ENCODE data around the gene PAK5. TPM values are rescaled to one million over a fixed set of nuclear protein-coding genes. Genes with fewer than 3 reads are reported as not detected.
A peak's percentile ranks its signal among the peaks of the same experiment; 100 is the strongest.

The PAK5 gene
- total RNA-seq, 4 donors from 2014 or later, result 0.05 to 6.6 (median 0.54) TPM; not detected in 1

DNA sequence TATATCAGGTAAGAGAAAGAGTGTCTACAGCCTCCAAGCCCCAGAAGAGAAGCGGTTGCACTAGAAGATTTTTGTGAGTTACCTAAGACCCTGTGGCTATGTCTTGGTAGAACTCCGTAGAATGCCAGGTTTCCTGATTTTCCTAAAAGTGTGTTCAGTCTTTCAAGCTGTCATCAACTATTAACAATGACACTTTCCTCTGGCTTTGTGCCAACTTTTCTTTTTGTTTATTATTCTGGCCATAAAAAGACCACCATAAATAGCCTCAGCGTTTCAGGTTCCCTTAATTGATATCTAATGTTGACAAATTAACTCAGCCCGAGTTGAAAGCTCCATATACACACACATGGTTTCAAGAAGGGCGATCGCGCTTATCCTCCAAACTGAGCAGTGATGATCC, 1.2 kb downstream of the PAK5 start:
- no peak overlapping the region for H3K27ac ChIP-seq
- H3K9me3 ChIP-seq, result peaks cover 0 to 11% (median 0%) of the 10 kb centered on the region in 3 donors
- H3K27me3 ChIP-seq, result peaks cover 42% of the 10 kb centered on the region
- no peaks in the 10 kb centered on the region for H3K36me3 ChIP-seq
- ATAC-seq, result no peak
- H3K4me3 ChIP-seq, result no peak overlapping the region
- 18 to 19% methylated on average over 7 of the region's 7 CpGs for WGBS, 2 donors (ENCODE audit: low coverage in 1 of 2)
- peaks cover 0 to 14% (median 0%) of the 10 kb centered on the region in 3 donors for H3K4me1 ChIP-seq
- no peak for TF ChIP-seq POLR2A (IDR thresholded peaks at IDR 0.05)
- TF ChIP-seq, protein P1, sequence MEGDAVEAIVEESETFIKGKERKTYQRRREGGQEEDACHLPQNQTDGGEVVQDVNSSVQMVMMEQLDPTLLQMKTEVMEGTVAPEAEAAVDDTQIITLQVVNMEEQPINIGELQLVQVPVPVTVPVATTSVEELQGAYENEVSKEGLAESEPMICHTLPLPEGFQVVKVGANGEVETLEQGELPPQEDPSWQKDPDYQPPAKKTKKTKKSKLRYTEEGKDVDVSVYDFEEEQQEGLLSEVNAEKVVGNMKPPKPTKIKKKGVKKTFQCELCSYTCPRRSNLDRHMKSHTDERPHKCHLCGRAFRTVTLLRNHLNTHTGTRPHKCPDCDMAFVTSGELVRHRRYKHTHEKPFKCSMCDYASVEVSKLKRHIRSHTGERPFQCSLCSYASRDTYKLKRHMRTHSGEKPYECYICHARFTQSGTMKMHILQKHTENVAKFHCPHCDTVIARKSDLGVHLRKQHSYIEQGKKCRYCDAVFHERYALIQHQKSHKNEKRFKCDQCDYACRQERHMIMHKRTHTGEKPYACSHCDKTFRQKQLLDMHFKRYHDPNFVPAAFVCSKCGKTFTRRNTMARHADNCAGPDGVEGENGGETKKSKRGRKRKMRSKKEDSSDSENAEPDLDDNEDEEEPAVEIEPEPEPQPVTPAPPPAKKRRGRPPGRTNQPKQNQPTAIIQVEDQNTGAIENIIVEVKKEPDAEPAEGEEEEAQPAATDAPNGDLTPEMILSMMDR (IDR thresholded peaks at IDR 0.05), result no peak
- no peak for TF ChIP-seq EP300 (IDR thresholded peaks at IDR 0.05)
- TF ChIP-seq POLR2AphosphoS5 (IDR thresholded peaks at IDR 0.05), result no peak

GRCh38 chr20:9835302-9835701, 3.6 kb downstream of the PAK5 start:
- no peak for ATAC-seq
- Histone ChIP-seq H3K4me1 (peaks cover 0 to 14% (median 0%) of the 10 kb centered on the region in 3 donors), H3K27ac (no peak overlapping the region), H3K9me3 (no peaks in the 10 kb centered on the region), H3K36me3 (no peaks in the 10 kb centered on the region), H3K4me3 (no peak overlapping the region), H3K27me3 (peaks cover 35% of the 10 kb centered on the region)
- 50 to 69% methylated on average over 1 of the region's 1 CpG for WGBS, 2 donors (ENCODE audit: low coverage in 1 of 2)
- TF ChIP-seq POLR2A (IDR thresholded peaks at IDR 0.05) (no peak), POLR2AphosphoS5 (IDR thresholded peaks at IDR 0.05) (no peak), EP300 (IDR thresholded peaks at IDR 0.05) (no peak)
- TF ChIP-seq, protein P1 (IDR thresholded peaks at IDR 0.05), result no peak

DNA sequence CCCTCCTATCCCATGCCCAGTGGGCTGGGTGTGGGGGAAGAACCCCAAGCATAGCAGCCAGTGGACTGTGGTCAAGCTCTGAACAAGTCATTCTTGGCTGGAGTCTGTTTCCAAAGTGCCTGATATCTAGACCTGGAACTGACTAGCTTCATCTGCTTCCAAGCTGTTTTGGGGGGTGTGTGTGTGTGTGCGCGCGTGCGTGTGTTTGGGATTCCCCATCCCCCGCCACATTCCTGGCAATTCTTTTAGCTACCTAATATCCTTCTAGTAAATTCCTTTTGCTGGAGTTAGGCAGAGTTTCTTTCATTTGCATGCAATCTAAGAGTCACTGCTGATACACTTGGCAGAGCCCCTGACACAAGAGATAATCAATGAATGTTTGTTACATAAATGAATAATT, 7.8 kb downstream of the PAK5 start:
- no peak overlapping the region for H3K27ac ChIP-seq
- ATAC-seq, result peak; percentile 22
- 90 to 100% methylated on average over 2 to 4 of the region's 5 CpGs for WGBS, 2 donors (ENCODE audit: low coverage in 1 of 2)
- H3K36me3 ChIP-seq, result no peaks in the 10 kb centered on the region
- H3K4me1 ChIP-seq, result no peaks in the 10 kb centered on the region
- H3K9me3 ChIP-seq, result no peaks in the 10 kb centered on the region
- no peak overlapping the region for H3K4me3 ChIP-seq
- no peak for TF ChIP-seq POLR2A (IDR thresholded peaks at IDR 0.05)
- no peak for TF ChIP-seq POLR2AphosphoS5 (IDR thresholded peaks at IDR 0.05)
- TF ChIP-seq, protein P1 (IDR thresholded peaks at IDR 0.05), result no peak
- TF ChIP-seq EP300 (IDR thresholded peaks at IDR 0.05), result no peak
- no peaks in the 10 kb centered on the region for H3K27me3 ChIP-seq

DNA sequence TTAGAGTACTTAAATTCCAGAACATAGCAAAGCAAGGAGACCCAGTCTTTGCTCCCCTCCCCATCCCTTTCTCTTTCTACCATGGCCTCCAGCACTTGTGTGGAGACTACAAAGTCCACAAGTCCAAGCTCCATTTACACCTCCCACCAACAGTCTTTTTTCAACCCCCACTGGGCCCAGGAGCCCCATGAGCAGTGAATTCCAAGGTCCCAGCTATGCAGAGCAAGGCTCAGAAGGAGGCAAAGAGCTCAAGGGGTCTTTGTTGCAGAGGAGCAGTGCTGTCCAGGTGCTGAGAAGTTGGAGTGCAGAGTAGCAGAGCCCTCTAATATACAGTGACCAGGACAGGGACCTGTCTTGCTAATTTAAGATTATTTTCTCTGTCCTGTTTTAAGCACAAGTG, 9.0 kb downstream of the PAK5 start:
- TF ChIP-seq, protein P1 (IDR thresholded peaks at IDR 0.05), result no peak
- no peaks in the 10 kb centered on the region for H3K36me3 ChIP-seq
- no peak overlapping the region for H3K27ac ChIP-seq
- H3K4me1 ChIP-seq, result no peaks in the 10 kb centered on the region
- ATAC-seq, result no peak
- no peaks in the 10 kb centered on the region for H3K9me3 ChIP-seq
- H3K4me3 ChIP-seq, result no peak overlapping the region
- H3K27me3 ChIP-seq, result no peaks in the 10 kb centered on the region

- no peak for ATAC-seq
- H3K27ac ChIP-seq, result no peak overlapping the region
These were observed 21.2 kb downstream of the PAK5 start for GRCh38 chr20:9817654-9818053.

More at GRCh38 chr20:9817654-9818053, 21.2 kb downstream of the PAK5 start:
- TF ChIP-seq EP300 (IDR thresholded peaks at IDR 0.05), result no peak
- TF ChIP-seq, protein P1 (IDR thresholded peaks at IDR 0.05), result no peak
- no peak for TF ChIP-seq POLR2A (IDR thresholded peaks at IDR 0.05)
- TF ChIP-seq POLR2AphosphoS5 (IDR thresholded peaks at IDR 0.05), result no peak
- no peak overlapping the region for H3K4me3 ChIP-seq
- H3K4me1 ChIP-seq, result no peaks in the 10 kb centered on the region
- H3K27me3 ChIP-seq, result no peaks in the 10 kb centered on the region
- no peaks in the 10 kb centered on the region for H3K9me3 ChIP-seq
- H3K36me3 ChIP-seq, result no peaks in the 10 kb centered on the region
